HCT116 (cell line): ENCODE data around the gene OSBPL8. TPM values are rescaled to one million over a fixed set of nuclear protein-coding genes. Genes with fewer than 3 reads are reported as not detected.

Source experiments
- ATAC-seq: fragments of 200-7000 bp; cut with Tn5 transposase; 2 replicates; pipeline ENCODE4 v1.9.1; 2020; ENCODE audit warnings: mild to moderate bottlenecking, moderate library complexity
- BruUV-seq: library from RNA; stranded (reverse); fragments of 400-500 nt; replicated peaks from 2 replicates; lab custom pipeline; 2021; lab: Mats Ljungman, UMichigan
- CTCF ChIA-PET: fragments of 300-600 bp; sonication (Branson Sonifier 250); formaldehyde crosslinking; loops from one replicate; lab custom pipeline; 2021; ENCODE audit warnings: antibody characterized with exemption; lab: Charles Lee
- POLR2A ChIA-PET: fragments of 300-600, 350-600 bp; sonication (Branson Sonifier 250); formaldehyde crosslinking; loops from one replicate; lab custom pipeline; 2021; ENCODE audit warnings: antibody characterized with exemption; lab: Charles Lee
- RAD21 ChIA-PET, 2 experiments: fragments of 300-600 bp; sonication (Branson Sonifier 250); formaldehyde crosslinking; loops; one replicate each; lab custom pipeline; 2023; ENCODE audit warnings: low total read pairs in 2 of 2; ENCODE audit not compliant: uncharacterized antibody in 2 of 2, unreplicated experiment in 2 of 2, low non-redundant PET in 1 of 2; lab: Charles Lee
- DNase-seq: peaks from one replicate; pipeline ENCODE4 v3.0.0-alpha.2; 2010; ENCODE audit warnings: low read depth, low spot score
- H2AFZ ChIP-seq: fragments of 200-600 bp; shearing (Covaris generic), sonication (generic); 2 replicates; pipeline ENCODE4 v1.6.1; 2017; ENCODE audit warnings: low read depth, mixed run types, mixed read lengths, antibody characterized with exemption, low read length; ENCODE audit not compliant: poor library complexity, severe bottlenecking
- H3K27ac ChIP-seq: 2 replicates; pipeline ENCODE4 v1.5.1; 2012; ENCODE audit warnings: low read depth, low read length
- H3K27me3 ChIP-seq: fragments of 200-600 bp; sonication (generic); 2 replicates; pipeline ENCODE4 v1.6.1; 2016; ENCODE audit warnings: mixed run types, low read length, mixed read lengths; ENCODE audit not compliant: insufficient read depth
- H3K36me3 ChIP-seq, 2 experiments: fragments of 200-500 bp in 1 of 2; fragments of 200-600 bp in 1 of 2; sonication (Bioruptor generic) in 1 of 2; sonication (generic) in 1 of 2; 2 replicates each; pipeline versions ENCODE4 v1.5.1 to v1.6.1; 2014 to 2016; ENCODE audit warnings: low read length in 2 of 2, inconsistent platforms in 1 of 2, mixed read lengths in 1 of 2, mixed run types in 1 of 2; ENCODE audit not compliant: insufficient read depth in 2 of 2, control insufficient read depth in 1 of 2
- H3K4me1 ChIP-seq, 2 experiments: fragments of 200-600 bp in 1 of 2; sonication (generic) in 1 of 2; 2 replicates each; pipeline versions ENCODE4 v1.5.1 to v1.6.1; 2012 to 2017; ENCODE audit warnings: low read length in 2 of 2, inconsistent platforms in 1 of 2, mild to moderate bottlenecking in 1 of 2, mixed read lengths in 1 of 2, mixed run types in 1 of 2, moderate library complexity in 1 of 2; ENCODE audit not compliant: insufficient read depth in 2 of 2, control insufficient read depth in 1 of 2
- H3K4me2 ChIP-seq: fragments of 200-600 bp; sonication (generic); 2 replicates; pipeline ENCODE4 v1.6.1; 2017; ENCODE audit warnings: mixed run types, low read length, mixed read lengths
- H3K4me3 ChIP-seq, 2 experiments: fragments of 200-600 bp in 1 of 2; sonication (generic) in 1 of 2; replicated peaks in 1 of 2; 2 replicates each; pipeline ENCODE4 v1.5.1; 2011 to 2016; ENCODE audit warnings: low read length in 2 of 2, control low read depth in 1 of 2, low read depth in 1 of 2, mild to moderate bottlenecking in 1 of 2, mixed read lengths in 1 of 2, mixed run types in 1 of 2
- H3K79me2 ChIP-seq: fragments of 200-600 bp; sonication (generic); 2 replicates; pipeline ENCODE4 v1.6.1; 2017; ENCODE audit warnings: mild to moderate bottlenecking, mixed run types, low read length, moderate library complexity, mixed read lengths; ENCODE audit not compliant: insufficient read depth
- H3K9ac ChIP-seq: fragments of 200-600 bp; sonication (generic); 2 replicates; pipeline ENCODE4 v1.6.1; 2016; ENCODE audit warnings: low read length, mixed read lengths
- H3K9me2 ChIP-seq: fragments of 200-600 bp; sonication (generic), shearing (Covaris generic); 2 replicates; pipeline ENCODE4 v1.6.1; 2017; ENCODE audit warnings: mixed run types, mild to moderate bottlenecking, moderate library complexity; ENCODE audit not compliant: insufficient read depth
- H3K9me3 ChIP-seq, 2 experiments: fragments of 200-500 bp in 1 of 2; fragments of 200-600 bp in 1 of 2; sonication (Bioruptor generic) in 1 of 2; sonication (generic) in 1 of 2; 2 replicates each; pipeline ENCODE4 v1.6.1; 2014 to 2017; ENCODE audit warnings: low read length in 2 of 2, mixed read lengths in 2 of 2, inconsistent platforms in 1 of 2, low read depth in 1 of 2, mild to moderate bottlenecking in 1 of 2, mixed run types in 1 of 2, moderate library complexity in 1 of 2; ENCODE audit not compliant: control insufficient read depth in 1 of 2, insufficient read depth in 1 of 2
- H4K20me1 ChIP-seq: fragments of 200-600 bp; sonication (generic), shearing (Covaris generic); 2 replicates; pipeline ENCODE4 v1.6.1; 2017; ENCODE audit warnings: mixed run types, mild to moderate bottlenecking, moderate library complexity; ENCODE audit not compliant: insufficient read depth
- CBX3 ChIP-seq: IDR thresholded peaks from 2 replicates; pipeline ENCODE4 v1.6.1; 2012; ENCODE audit warnings: low read depth
- CEBPB ChIP-seq: IDR thresholded peaks from 2 replicates; pipeline ENCODE4 v1.6.1; 2012; ENCODE audit warnings: low read depth
- EGR1 ChIP-seq: IDR thresholded peaks from 2 replicates; pipeline ENCODE4 v1.6.1; 2012; ENCODE audit warnings: low read depth
- ELF1 ChIP-seq: IDR thresholded peaks from 2 replicates; pipeline ENCODE4 v1.6.1; 2012; ENCODE audit warnings: low read depth, borderline replicate concordance
- EZH2 ChIP-seq: fragments of 200-600 bp; sonication (generic); IDR thresholded peaks from 2 replicates; pipeline ENCODE4 v1.6.1; 2017; ENCODE audit warnings: antibody characterized with exemption, mixed run types
- FOSL1 ChIP-seq: IDR thresholded peaks from 2 replicates; pipeline ENCODE4 v1.6.1; 2012; ENCODE audit warnings: low read depth
- JUND ChIP-seq: IDR thresholded peaks from 2 replicates; pipeline ENCODE4 v1.6.1; 2012
- POLR2A ChIP-seq: IDR thresholded peaks from 2 replicates; pipeline ENCODE4 v1.7.0; 2011; ENCODE audit warnings: borderline replicate concordance; ENCODE audit not compliant: insufficient read depth, insufficient read length; ENCODE audit errors: extremely low read depth
- POLR2AphosphoS5 ChIP-seq: IDR thresholded peaks from 2 replicates; pipeline ENCODE4 v1.6.1; 2011; ENCODE audit warnings: mild to moderate bottlenecking, low read depth, low read length, moderate library complexity
- RAD21 ChIP-seq: IDR thresholded peaks from 2 replicates; pipeline ENCODE4 v1.6.1; 2012; ENCODE audit warnings: low read depth, mild to moderate bottlenecking
- REST ChIP-seq: IDR thresholded peaks from 2 replicates; pipeline ENCODE4 v1.6.1; 2012; ENCODE audit warnings: low read depth
- SIN3A ChIP-seq: IDR thresholded peaks from 2 replicates; pipeline ENCODE4 v1.6.1; 2012; ENCODE audit warnings: low read depth
- SP1 ChIP-seq: IDR thresholded peaks from 2 replicates; pipeline ENCODE4 v1.6.1; 2012; ENCODE audit warnings: low read depth
- TCF7L2 ChIP-seq: IDR thresholded peaks from 2 replicates; pipeline ENCODE4 v1.7.0; 2011; ENCODE audit warnings: borderline replicate concordance, inconsistent platforms; ENCODE audit not compliant: insufficient read depth, insufficient read length; ENCODE audit errors: extremely low read depth
- YY1 ChIP-seq: IDR thresholded peaks from 2 replicates; pipeline ENCODE4 v1.6.1; 2011; ENCODE audit warnings: low read length, low read depth, moderate library complexity, mild to moderate bottlenecking; ENCODE audit not compliant: insufficient replicate concordance; ENCODE audit errors: extremely low read depth
- ZFX ChIP-seq: fragments of 450-650 bp; IDR thresholded peaks from 2 replicates; pipeline ENCODE4 v1.6.1; 2017
- ZNF274 ChIP-seq: fragments of 200-500 bp; sonication (Bioruptor generic); IDR thresholded peaks from 2 replicates; pipeline ENCODE4 v1.6.1; 2014; ENCODE audit warnings: mild to moderate bottlenecking, low read depth, low read length, inconsistent platforms
- intact Hi-C: fragments of 100-400 bp; cut with micrococcal nuclease; formaldehyde crosslinking; loops from 2 replicates; pipeline ENCODE4 v1.10.0; 2022
- total RNA-seq: library from RNA; stranded (reverse); gene quantifications from one replicate; pipeline ENCODE4 v1.2.1, GENCODE V29; 2021; ENCODE audit not compliant: unreplicated experiment
- TF ChIP-seq, protein P1 (sequence below): IDR thresholded peaks from 2 replicates; pipeline ENCODE4 v1.6.1; 2012

The OSBPL8 gene
- total RNA-seq, 1 experiment from 2014 or later: 115 TPM

GRCh38 chr12:76536546-76536945 lies 23.0 kb downstream of the OSBPL8 start:
- no peak for TF ChIP-seq ZNF274
- no peak for TF ChIP-seq POLR2A
- no peak for TF ChIP-seq FOSL1
- TF ChIP-seq REST: no peak
- TF ChIP-seq JUND: no peak
- no peak for TF ChIP-seq TCF7L2
- TF ChIP-seq ZFX: no peak
- no peak for TF ChIP-seq ELF1
- no peak for TF ChIP-seq EGR1
- TF ChIP-seq POLR2AphosphoS5: no peak
- TF ChIP-seq CBX3: no peak
- TF ChIP-seq EZH2: no peak
- no peak for TF ChIP-seq RAD21
- TF ChIP-seq, protein P1, sequence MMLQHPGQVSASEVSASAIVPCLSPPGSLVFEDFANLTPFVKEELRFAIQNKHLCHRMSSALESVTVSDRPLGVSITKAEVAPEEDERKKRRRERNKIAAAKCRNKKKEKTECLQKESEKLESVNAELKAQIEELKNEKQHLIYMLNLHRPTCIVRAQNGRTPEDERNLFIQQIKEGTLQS: no peak
- no peak for TF ChIP-seq YY1
- TF ChIP-seq CEBPB: no peak
- TF ChIP-seq SP1: no peak
- TF ChIP-seq SIN3A: no peak
- POLR2A ChIA-PET: no interaction called here

More at GRCh38 chr12:76536546-76536945, 23.0 kb downstream of the OSBPL8 start:
- intact Hi-C loops: no loop called here
- RAD21 ChIA-PET: no interaction called here
- H3K9me2 ChIP-seq: no peaks in the 10 kb centered on the region
- CTCF ChIA-PET: no interaction called here
- H3K4me3 ChIP-seq: no peak overlapping the region
- no peak overlapping the region for H3K4me2 ChIP-seq
- H3K9me3 ChIP-seq: no peaks in the 10 kb centered on the region
- peaks cover 70% of the 10 kb centered on the region for H3K79me2 ChIP-seq
- H2AFZ ChIP-seq: no peak overlapping the region
- DNase-seq (no peak), ATAC-seq (no peak)
- no peak overlapping the region for H3K27ac ChIP-seq
- no peaks in the 10 kb centered on the region; the same call in 1 of the 2 replicates for H4K20me1 ChIP-seq
- H3K4me1 ChIP-seq: no peaks in the 10 kb centered on the region
- H3K27me3 ChIP-seq: no peaks in the 10 kb centered on the region
- BruUV-seq: no TSS peak
- no peaks in the 10 kb centered on the region for H3K36me3 ChIP-seq
- no peak overlapping the region for H3K9ac ChIP-seq
